ENCODE results near the gene SASS6. TPM values are rescaled to one million over a fixed set of nuclear protein-coding genes. Genes with fewer than 3 reads are reported as not detected.

The SASS6 gene
- total RNA-seq, 1 donor from 2014 or later = 2.4 TPM

DNA sequence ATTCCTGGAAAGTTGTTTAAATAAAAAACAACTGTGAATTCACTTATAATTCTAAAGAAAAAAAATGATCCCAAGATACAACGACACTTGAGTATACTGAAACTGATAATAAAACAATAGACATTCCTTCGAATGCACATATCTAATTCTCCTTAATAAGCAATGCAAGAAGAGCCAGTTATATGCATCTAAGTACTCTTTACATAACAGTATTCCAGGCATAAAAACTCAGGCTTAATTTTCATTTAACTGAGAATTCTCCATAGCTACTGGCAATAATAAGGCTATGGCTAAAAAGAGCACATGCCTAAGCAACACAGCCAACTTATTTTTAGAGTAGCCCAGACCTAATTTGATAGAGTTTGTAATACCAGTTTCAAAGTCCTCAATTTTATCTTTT, 31.2 kb downstream of the SASS6 start:
- DNase-seq = no peak
- ATAC-seq = no peak
- Histone ChIP-seq H3K4me3 (no peak overlapping the region), H3K27ac (no peak overlapping the region), H3K4me1 (no peaks in the 10 kb centered on the region), H3K27me3 (no peaks in the 10 kb centered on the region), H3K9me3 (no peaks in the 10 kb centered on the region), H3K36me3 (peaks cover 19% of the 10 kb centered on the region)
- TF ChIP-seq, protein P1, sequence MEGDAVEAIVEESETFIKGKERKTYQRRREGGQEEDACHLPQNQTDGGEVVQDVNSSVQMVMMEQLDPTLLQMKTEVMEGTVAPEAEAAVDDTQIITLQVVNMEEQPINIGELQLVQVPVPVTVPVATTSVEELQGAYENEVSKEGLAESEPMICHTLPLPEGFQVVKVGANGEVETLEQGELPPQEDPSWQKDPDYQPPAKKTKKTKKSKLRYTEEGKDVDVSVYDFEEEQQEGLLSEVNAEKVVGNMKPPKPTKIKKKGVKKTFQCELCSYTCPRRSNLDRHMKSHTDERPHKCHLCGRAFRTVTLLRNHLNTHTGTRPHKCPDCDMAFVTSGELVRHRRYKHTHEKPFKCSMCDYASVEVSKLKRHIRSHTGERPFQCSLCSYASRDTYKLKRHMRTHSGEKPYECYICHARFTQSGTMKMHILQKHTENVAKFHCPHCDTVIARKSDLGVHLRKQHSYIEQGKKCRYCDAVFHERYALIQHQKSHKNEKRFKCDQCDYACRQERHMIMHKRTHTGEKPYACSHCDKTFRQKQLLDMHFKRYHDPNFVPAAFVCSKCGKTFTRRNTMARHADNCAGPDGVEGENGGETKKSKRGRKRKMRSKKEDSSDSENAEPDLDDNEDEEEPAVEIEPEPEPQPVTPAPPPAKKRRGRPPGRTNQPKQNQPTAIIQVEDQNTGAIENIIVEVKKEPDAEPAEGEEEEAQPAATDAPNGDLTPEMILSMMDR (IDR thresholded peaks at IDR 0.05) = no peak
- intact Hi-C loops (cut with DNase I) = no loop called here

DNA sequence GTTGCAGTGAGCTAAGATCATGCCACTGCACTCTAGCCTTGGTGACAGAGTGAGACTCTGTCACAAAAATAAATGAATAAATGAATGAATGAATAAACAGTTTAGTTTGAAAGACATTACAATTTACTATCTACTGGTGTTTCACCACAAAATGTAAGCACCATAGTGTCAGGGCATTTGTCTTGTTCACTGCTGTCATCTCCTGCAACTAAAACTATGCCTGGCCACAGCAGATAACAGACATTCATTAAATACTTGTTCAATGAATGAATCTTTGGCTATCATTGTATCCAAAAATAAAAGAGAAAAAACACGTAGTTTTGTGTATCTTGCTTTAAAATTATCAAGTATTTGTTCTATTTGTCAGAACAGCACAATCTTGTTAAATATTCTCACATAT, 32.5 kb downstream of the SASS6 start:
- TF ChIP-seq, protein P1 (IDR thresholded peaks at IDR 0.05) = no peak
- peaks cover 14% of the 10 kb centered on the region for H3K36me3 ChIP-seq
- ATAC-seq = no peak
- no peaks in the 10 kb centered on the region for H3K4me1 ChIP-seq
- intact Hi-C loops (cut with DNase I) = no loop called here
- H3K9me3 ChIP-seq = no peaks in the 10 kb centered on the region
- H3K27me3 ChIP-seq = no peaks in the 10 kb centered on the region
- no peak overlapping the region for H3K27ac ChIP-seq
- no peak overlapping the region for H3K4me3 ChIP-seq
- DNase-seq = no peak

DNA sequence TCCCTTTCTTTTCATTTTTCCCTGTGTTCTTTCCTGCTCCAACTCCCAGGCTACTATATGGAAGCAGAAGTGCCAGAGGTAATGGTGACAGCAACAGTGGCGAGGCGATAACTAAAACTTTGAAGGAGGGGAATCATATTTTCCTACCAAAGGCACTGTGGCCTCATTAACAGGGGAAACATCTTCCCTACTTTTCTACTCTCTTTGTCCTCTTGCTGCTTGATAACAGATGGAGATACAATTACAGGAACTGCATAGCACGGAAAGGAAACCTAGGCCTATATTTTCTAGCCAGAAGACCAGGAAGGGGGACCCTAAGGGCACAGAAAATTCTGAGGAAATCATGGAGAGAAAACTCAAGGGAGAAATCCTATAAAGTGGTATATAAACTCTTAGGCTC, 42.3 kb downstream of the SASS6 start:
- no peak overlapping the region for H3K27ac ChIP-seq
- H3K4me1 ChIP-seq = no peaks in the 10 kb centered on the region
- H3K27me3 ChIP-seq = no peaks in the 10 kb centered on the region
- no peak for ATAC-seq
- TF ChIP-seq, protein P1 (IDR thresholded peaks at IDR 0.05) = no peak
- intact Hi-C loops (cut with DNase I) = no loop called here
- no peak overlapping the region for H3K4me3 ChIP-seq
- no peaks in the 10 kb centered on the region for H3K9me3 ChIP-seq
- H3K36me3 ChIP-seq = no peaks in the 10 kb centered on the region
- DNase-seq = no peak

DNA sequence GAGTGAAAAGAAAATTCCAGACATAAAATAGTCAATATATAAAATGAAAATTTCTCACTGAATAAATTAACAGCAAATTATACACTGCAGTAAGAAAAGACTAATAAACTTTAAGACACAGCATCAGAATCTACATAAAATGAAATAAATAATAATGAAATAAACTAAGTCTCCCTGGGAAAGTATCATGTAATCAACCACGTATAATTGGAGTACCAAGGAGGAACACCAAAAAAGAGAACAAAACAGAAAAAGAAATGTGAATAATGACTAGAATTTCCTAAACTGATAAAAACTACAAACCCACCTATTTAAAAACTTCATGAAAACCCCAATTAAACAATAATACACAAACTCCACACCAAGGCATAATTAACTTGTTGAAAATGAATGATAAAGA, 43.6 kb downstream of the SASS6 start:
- no peak overlapping the region for H3K27ac ChIP-seq
- no peaks in the 10 kb centered on the region for H3K9me3 ChIP-seq
- peaks cover 3% of the 10 kb centered on the region for H3K36me3 ChIP-seq
- no peaks in the 10 kb centered on the region for H3K27me3 ChIP-seq
- no peak overlapping the region for H3K4me3 ChIP-seq
- ATAC-seq (no peak), DNase-seq (no peak)
- TF ChIP-seq, protein P1 (IDR thresholded peaks at IDR 0.05) = no peak
- H3K4me1 ChIP-seq = no peaks in the 10 kb centered on the region
- intact Hi-C loops (cut with DNase I) = no loop called here

DNA sequence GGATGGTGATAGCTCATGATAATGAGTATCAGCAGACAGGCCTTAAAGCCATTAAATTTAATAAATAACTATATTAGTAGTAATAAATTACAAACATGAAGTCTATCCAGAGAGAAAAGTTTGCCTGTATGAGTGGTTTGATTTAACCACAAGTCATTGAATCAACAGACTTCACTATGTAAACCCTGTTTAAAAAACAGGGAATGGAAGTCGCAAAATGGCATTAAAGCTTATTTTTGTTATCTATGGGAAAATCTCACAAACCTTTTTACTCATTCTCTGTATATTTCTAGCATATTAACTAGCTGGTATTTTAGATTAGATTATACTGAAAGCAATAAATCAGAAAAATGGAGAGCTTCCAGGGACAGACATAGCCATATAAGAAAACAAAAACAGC, 45.3 kb downstream of the SASS6 start:
- H3K9me3 ChIP-seq = no peaks in the 10 kb centered on the region
- H3K4me3 ChIP-seq = no peak overlapping the region
- no peak for ATAC-seq
- TF ChIP-seq, protein P1 (IDR thresholded peaks at IDR 0.05) = no peak
- peaks cover 18% of the 10 kb centered on the region for H3K36me3 ChIP-seq
- DNase-seq = no peak
- no peak overlapping the region for H3K27ac ChIP-seq
- no peaks in the 10 kb centered on the region for H3K4me1 ChIP-seq
- intact Hi-C loops (cut with DNase I) = no loop called here
- no peaks in the 10 kb centered on the region for H3K27me3 ChIP-seq

DNA sequence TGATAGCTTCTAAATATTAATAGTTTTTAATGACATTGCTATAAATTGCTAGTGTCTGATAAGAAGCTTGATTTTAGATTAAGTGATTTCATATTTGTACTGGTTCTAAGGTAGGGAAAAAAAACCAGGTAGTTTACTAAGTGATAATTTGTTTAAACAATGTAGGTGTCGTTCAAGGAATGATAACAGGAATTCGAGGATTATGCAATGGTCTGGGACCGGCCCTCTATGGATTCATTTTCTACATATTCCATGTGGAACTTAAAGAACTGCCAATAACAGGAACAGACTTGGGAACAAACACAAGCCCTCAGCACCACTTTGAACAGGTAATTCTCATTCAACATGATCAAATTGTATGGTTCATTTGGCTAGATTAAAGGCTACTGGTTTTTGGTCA, 52.4 kb downstream of the SASS6 start:
- H3K36me3 ChIP-seq = peaks cover 80% of the 10 kb centered on the region
- intact Hi-C loops (cut with DNase I) = no loop called here
- H3K4me3 ChIP-seq = no peak overlapping the region
- no peaks in the 10 kb centered on the region for H3K4me1 ChIP-seq
- TF ChIP-seq, protein P1 (IDR thresholded peaks at IDR 0.05) = no peak
- no peak for ATAC-seq
- no peak overlapping the region for H3K27ac ChIP-seq
- no peaks in the 10 kb centered on the region for H3K27me3 ChIP-seq
- H3K9me3 ChIP-seq = no peaks in the 10 kb centered on the region
- no peak for DNase-seq
